ENCODE measurements around the gene CATSPERZ. TPM values are rescaled to one million over a fixed set of nuclear protein-coding genes. Genes with fewer than 3 reads are reported as not detected.

The CATSPERZ gene
- not detected for total RNA-seq
- long read RNA-seq = 0 reads

GRCh38 chr11:64299847-64300648, at the start of gene CATSPERZ:
Gene CATSPERZ (plus strand): TSS chr11:64300358. CDS start chr11:64300411, 53 bp downstream.
- Histone ChIP-seq H3K36me3 (no peaks in the 10 kb centered on the region), H3K27ac (replicated peaks) (peak within 1 kb of the TSS; percentile 40), H3K27me3 (ENCODE audit: low read depth) (peaks cover 58% of the 10 kb centered on the region), H3K4me3 (peak within 1 kb of the TSS; percentile 64), H3K9me3 (replicated peaks) (no peaks in the 10 kb centered on the region), H3K4me1 (peaks cover 41% of the 10 kb centered on the region)
- TF ChIP-seq CTCF (IDR thresholded peaks at IDR 0.05; ENCODE audit: borderline replicate concordance) = no peak
- intact Hi-C loops (cut with micrococcal nuclease) = loop anchor here (5.0 kb wide), 1 partner anchor 93 kb away; the partner anchor contains the start of gene FERMT3
- no peak for DNase-seq

GRCh38 chr11:64250415-64251015, 49.6 kb upstream of the CATSPERZ start:
- peaks cover 56% of the 10 kb centered on the region for H3K4me1 ChIP-seq
- H3K27me3 ChIP-seq (ENCODE audit: low read depth) = no peaks in the 10 kb centered on the region
- H3K27ac ChIP-seq (replicated peaks) = peak overlapping the region; percentile 84
- peaks cover 12% of the 10 kb centered on the region for H3K36me3 ChIP-seq
- peak overlapping the region; percentile 88 for H3K4me3 ChIP-seq
- DNase-seq = no peak
- TF ChIP-seq CTCF (IDR thresholded peaks at IDR 0.05; ENCODE audit: borderline replicate concordance) = no peak
- intact Hi-C loops (cut with micrococcal nuclease) = no loop called here
- no peaks in the 10 kb centered on the region for H3K9me3 ChIP-seq (replicated peaks)

GRCh38 chr11:64251016-64251752, 49.0 kb upstream of the CATSPERZ start, which contains the start of gene PLCB3:
Gene PLCB3 (plus strand): TSS chr11:64251530. CDS start chr11:64251650, 120 bp downstream.
- Histone ChIP-seq H3K27ac (replicated peaks) (peak within 1 kb of the TSS; percentile 84), H3K9me3 (replicated peaks) (no peaks in the 10 kb centered on the region), H3K4me3 (peak within 1 kb of the TSS; percentile 88), H3K27me3 (ENCODE audit: low read depth) (no peaks in the 10 kb centered on the region), H3K4me1 (peaks cover 49% of the 10 kb centered on the region), H3K36me3 (peaks cover 19% of the 10 kb centered on the region)
- peak; percentile 52 for DNase-seq
- TF ChIP-seq CTCF (IDR thresholded peaks at IDR 0.05; ENCODE audit: borderline replicate concordance) = peak; percentile 85
- intact Hi-C loops (cut with micrococcal nuclease) = no loop called here

GRCh38 chr11:64251753-64252002, 48.5 kb upstream of the CATSPERZ start:
- TF ChIP-seq CTCF (IDR thresholded peaks at IDR 0.05; ENCODE audit: borderline replicate concordance) = no peak
- intact Hi-C loops (cut with micrococcal nuclease) = no loop called here

GRCh38 chr11:64252003-64252872, 47.9 kb upstream of the CATSPERZ start:
- intact Hi-C loops (cut with micrococcal nuclease) = no loop called here
- Histone ChIP-seq H3K9me3 (replicated peaks) (no peaks in the 10 kb centered on the region), H3K4me1 (peaks cover 43% of the 10 kb centered on the region), H3K4me3 (peak overlapping the region; percentile 88), H3K36me3 (peaks cover 29% of the 10 kb centered on the region), H3K27me3 (ENCODE audit: low read depth) (no peaks in the 10 kb centered on the region), H3K27ac (replicated peaks) (peak overlapping the region; percentile 84)
- peak; percentile 53 for DNase-seq
- TF ChIP-seq CTCF (IDR thresholded peaks at IDR 0.05; ENCODE audit: borderline replicate concordance) = no peak

More at GRCh38 chr11:64251753-64252002, 48.5 kb upstream of the CATSPERZ start:
- Histone ChIP-seq H3K36me3 (peaks cover 24% of the 10 kb centered on the region), H3K27ac (replicated peaks) (peak overlapping the region; percentile 84), H3K27me3 (ENCODE audit: low read depth) (no peaks in the 10 kb centered on the region), H3K9me3 (replicated peaks) (no peaks in the 10 kb centered on the region), H3K4me3 (peak overlapping the region; percentile 88), H3K4me1 (peaks cover 48% of the 10 kb centered on the region)
- no peak for DNase-seq

Measured in left ventricle myocardium inferior (tissue), 1 donor.